GM12878 (cell line): ENCODE results near the gene SMARCD3. TPM values are rescaled to one million over a fixed set of nuclear protein-coding genes. Genes with fewer than 3 reads are reported as not detected.

Experiments used
- ATAC-seq: fragments of 200-7000 bp; cut with Tn5 transposase; 3 replicates; pipeline ENCODE4 v1.9.1; 2020; ENCODE audit warnings: mild to moderate bottlenecking, moderate library complexity
- BruUV-seq: library from RNA; stranded (reverse); fragments of 400-500 nt; replicated peaks from 2 replicates; lab custom pipeline; 2021; lab: Mats Ljungman, UMichigan
- CTCF ChIA-PET: fragments of 300-600 bp; sonication (Branson Sonifier 250); formaldehyde crosslinking; extraction: SDS; loops from one replicate; lab custom pipeline; 2021; ENCODE audit warnings: inconsistent platforms; lab: Yijun Ruan, JAX
- POLR2A ChIA-PET: fragments of 350-600 bp; formaldehyde crosslinking; extraction: SDS; loops from one replicate; lab custom pipeline; 2021; ENCODE audit warnings: inconsistent platforms; lab: Charles Lee
- RAD21 ChIA-PET: fragments of 300-600 bp; sonication (Branson Sonifier 250); formaldehyde crosslinking; loops from one replicate; lab custom pipeline; 2023; ENCODE audit warnings: antibody characterized with exemption; ENCODE audit not compliant: unreplicated experiment; lab: Charles Lee
- SMC1A ChIA-PET: fragments of 300-600 bp; sonication (Branson Sonifier 250); formaldehyde crosslinking; loops from one replicate; lab custom pipeline; 2023; ENCODE audit not compliant: unreplicated experiment, uncharacterized antibody; lab: Charles Lee
- DNase-seq: peaks from one replicate; pipeline ENCODE4 v3.0.0-alpha.2; 2011; ENCODE audit warnings: low read depth, low spot score
- FAIRE-seq: peaks from 3 replicates; lab custom pipeline; 2011; peaks lifted over from hg19 to GRCh38; lab: Jason Lieb, UNC
- H2AFZ ChIP-seq: 2 replicates; pipeline ENCODE4 v1.6.0; 2011; ENCODE audit warnings: low read depth, low read length, control low read depth; ENCODE audit not compliant: control insufficient read depth
- H3K27ac ChIP-seq: 2 replicates; pipeline ENCODE4 v1.5.1; 2011; ENCODE audit warnings: control low read depth; ENCODE audit not compliant: control insufficient read depth, insufficient read depth
- H3K27me3 ChIP-seq, 2 experiments: replicated peaks in 1 of 2; 2 replicates each; pipeline versions ENCODE4 v1.6.0 to v1.6.1; 2011; ENCODE audit warnings: low read length in 1 of 2; ENCODE audit not compliant: control insufficient read depth in 2 of 2, insufficient read depth in 2 of 2
- H3K36me3 ChIP-seq, 2 experiments: 2 replicates each; pipeline ENCODE4 v1.5.1; 2011; ENCODE audit warnings: low read length in 1 of 2; ENCODE audit not compliant: control insufficient read depth in 2 of 2, insufficient read depth in 2 of 2
- H3K4me1 ChIP-seq: 2 replicates; pipeline ENCODE4 v1.6.1; 2011; ENCODE audit warnings: mild to moderate bottlenecking, low read length, moderate library complexity, mixed read lengths; ENCODE audit not compliant: control insufficient read depth, insufficient read depth
- H3K4me2 ChIP-seq: 2 replicates; pipeline ENCODE4 v1.6.0; 2011; ENCODE audit warnings: control low read depth; ENCODE audit not compliant: control insufficient read depth, insufficient read depth
- H3K4me3 ChIP-seq: fragments of 200-600 bp; sonication (generic); 2 replicates; pipeline ENCODE4 v1.5.1; 2016
- H3K79me2 ChIP-seq: 2 replicates; pipeline ENCODE4 v1.6.0; 2011; ENCODE audit warnings: low read length; ENCODE audit not compliant: control insufficient read depth, insufficient read depth
- H3K9ac ChIP-seq: 2 replicates; pipeline ENCODE4 v1.8.0; 2011; ENCODE audit warnings: low read length, control low read depth, mixed read lengths; ENCODE audit not compliant: control insufficient read depth, insufficient read depth
- H3K9me3 ChIP-seq: replicated peaks from 3 replicates; pipeline ENCODE4 v1.5.1; 2011; ENCODE audit warnings: mild to moderate bottlenecking, low read length; ENCODE audit not compliant: control insufficient read depth, insufficient read depth
- H4K20me1 ChIP-seq: 2 replicates; pipeline ENCODE4 v1.6.0; 2011; ENCODE audit not compliant: control insufficient read depth, insufficient read depth
- ATF2 ChIP-seq: IDR thresholded peaks from 2 replicates; pipeline ENCODE4 v1.6.1; 2012; ENCODE audit warnings: low read length, inconsistent platforms
- CEBPZ ChIP-seq: fragments of 150-350 bp; IDR thresholded peaks from 2 replicates; pipeline ENCODE4 v1.6.1; 2016; ENCODE audit warnings: low read depth, low read length
- DPF2 ChIP-seq: fragments of 450-650 bp; IDR thresholded peaks from 2 replicates; pipeline ENCODE4 v1.6.1; 2017; ENCODE audit warnings: mild to moderate bottlenecking
- FOXK2 ChIP-seq: fragments of 450-650 bp; IDR thresholded peaks from 2 replicates; pipeline ENCODE4 v1.6.1; 2017; ENCODE audit warnings: mild to moderate bottlenecking, moderate library complexity
- HSF1 ChIP-seq: fragments of 150-350 bp; IDR thresholded peaks from 2 replicates; pipeline ENCODE4 v1.6.1; 2014; ENCODE audit warnings: mild to moderate bottlenecking, low read depth, low read length
- KAT2A ChIP-seq: conservative IDR thresholded peaks from 2 replicates; pipeline ENCODE4 v1.6.1; 2011; ENCODE audit warnings: low read depth, low read length; ENCODE audit not compliant: control insufficient read depth
- MAX ChIP-seq: IDR thresholded peaks from 2 replicates; pipeline ENCODE4 v1.6.1; 2012; ENCODE audit warnings: low read depth, low read length, improper control_type of control experiment
- NFYB ChIP-seq: IDR thresholded peaks from 2 replicates; pipeline ENCODE4 v1.6.1; 2011; ENCODE audit warnings: low read depth, mild to moderate bottlenecking, low read length, improper control_type of control experiment, moderate library complexity; ENCODE audit not compliant: insufficient read depth
- PKNOX1 ChIP-seq: fragments of 450-650 bp; IDR thresholded peaks from 2 replicates; pipeline ENCODE4 v1.6.1; 2016; ENCODE audit warnings: mild to moderate bottlenecking
- RCOR1 ChIP-seq: conservative IDR thresholded peaks from 2 replicates; pipeline ENCODE4 v1.6.1; 2012; ENCODE audit warnings: low read depth, low read length, improper control_type of control experiment
- SMARCA5 ChIP-seq: fragments of 450-650 bp; IDR thresholded peaks from 2 replicates; pipeline ENCODE4 v1.6.1; 2017; ENCODE audit warnings: mild to moderate bottlenecking
- SUZ12 ChIP-seq: fragments of 200-600 bp; sonication (generic); IDR thresholded peaks from one replicate; pipeline ENCODE4 v1.6.1; 2018; ENCODE audit warnings: antibody characterized with exemption, mild to moderate bottlenecking; ENCODE audit not compliant: unreplicated experiment
- USF1 ChIP-seq: IDR thresholded peaks from 2 replicates; pipeline ENCODE4 v1.6.1; 2011; ENCODE audit warnings: borderline replicate concordance, low read depth, mild to moderate bottlenecking, moderate library complexity, mixed read lengths, low read length; ENCODE audit not compliant: insufficient read depth; ENCODE audit errors: extremely low read length
- WGBS: methylation state at CpG from one replicate; pipeline ENCODE4 v1.1.6; 2016; ENCODE audit warnings: low lambda C conversion rate; ENCODE audit not compliant: insufficient replicate concordance, insufficient coverage; ENCODE audit errors: missing lambda C conversion rate; 5-methylcytosine and 5-hydroxymethylcytosine counted together
- in situ Hi-C: fragments of 300-500 bp; cut with MboI; formaldehyde crosslinking; loops from 9 replicates; pipeline ENCODE4 v1.14.3; 2018; ENCODE audit warnings: mixed read lengths
- intact Hi-C: fragments of 100-400 bp; cut with micrococcal nuclease; formaldehyde crosslinking; loops from one replicate; pipeline ENCODE4 v1.14.2; 2022; ENCODE audit not compliant: unreplicated experiment
- polyA plus RNA-seq, 11 experiments: library from polyadenylated mRNA; depleted of rRNA in 4 of 11; unstranded in 6 of 11; stranded (reverse) in 5 of 11; fragments of >200 nt; fragmentation: Nextera tagmentation in 4 of 11; fragmentation: Illumina TruSeq in 1 of 11; extraction: Ambion mirVana in 4 of 11; extraction: Trizol in 1 of 11; gene quantifications; 1 replicate in 1 of 11; 2 replicates in 10 of 11; pipeline versions ENCODE4 v1.2.1 to v1.2.3, GENCODE V29; 2011 to 2016; ENCODE audit warnings: inconsistent platforms in 2 of 11, missing spikeins in 2 of 11, low read depth in 1 of 11
- total RNA-seq, 4 experiments: library from RNA; depleted of rRNA in 3 of 4; stranded (reverse); fragments of >200 nt in 3 of 4; fragmentation: Illumina TruSeq in 1 of 4; extraction: Trizol in 1 of 4; gene quantifications; 2 replicates each; pipeline versions ENCODE4 v1.2.1 to v1.2.3, GENCODE V29; 2013 to 2021

The SMARCD3 gene
- total and polyA plus RNA-seq, 10 of the 15 experiments (the other 5 are each of a cell fraction or from before 2014, with no cell fraction given) = 0.11 to 1.4 (median 0.16) TPM

- no peak for TF ChIP-seq MAX
- TF ChIP-seq RCOR1 = no peak
Observed at GRCh38 chr7:151292850-151293249, 44.4 kb upstream of the SMARCD3 start (continued).

GRCh38 chr7:151291206-151291605 lies 42.7 kb upstream of the SMARCD3 start:
- BruUV-seq = no TSS peak
- CTCF ChIA-PET = no interaction called here
- WGBS = 28% methylated on average over 2 of the region's 2 CpGs
- TF ChIP-seq SUZ12 (no peak), HSF1 (no peak), SMARCA5 (no peak), CEBPZ (no peak), ATF2 (no peak), DPF2 (no peak), FOXK2 (no peak), PKNOX1 (no peak), NFYB (no peak), KAT2A (no peak), USF1 (no peak)

More at GRCh38 chr7:151291206-151291605, 42.7 kb upstream of the SMARCD3 start:
- Histone ChIP-seq H3K36me3 (no peaks in the 10 kb centered on the region), H3K4me1 (no peaks in the 10 kb centered on the region), H3K27me3 (no peaks in the 10 kb centered on the region; a peak in 1 of 4 replicates), H4K20me1 (no peaks in the 10 kb centered on the region), H3K4me2 (no peak overlapping the region), H3K4me3 (no peak overlapping the region), H3K27ac (no peak overlapping the region), H3K9ac (no peak overlapping the region), H3K9me3 (no peaks in the 10 kb centered on the region; the same call in 2 of the 3 replicates), H2AFZ (no peak overlapping the region), H3K79me2 (no peaks in the 10 kb centered on the region)
- intact Hi-C loops (no loop called here), in situ Hi-C loops (no loop called here)
- ChIA-PET RAD21 (no interaction called here), POLR2A (no interaction called here), SMC1A (no interaction called here)
- DNase-seq = no peak
- FAIRE-seq = no peak
- no peak for ATAC-seq
